Activated naive CD4-positive, alpha-beta T cell treated with anti-CD3 and anti-CD28 coated beads, Interleukin-2, amount 50 U/mL, for 72 hours (primary cell): ENCODE measurements around the gene PITPNM1. TPM values are rescaled to one million over a fixed set of nuclear protein-coding genes. Genes with fewer than 3 reads are reported as not detected.
A peak's percentile ranks its signal among the peaks of the same experiment; 100 is the strongest.

Source experiments
- ATAC-seq, 2 donors: fragments of 150-1000 bp; cut with Tn5 transposase; 2 replicates each; pipeline ENCODE4 v1.10.0; 2021; ENCODE audit warnings: mild to moderate bottlenecking in 2 of 2, moderate library complexity in 2 of 2
- DNase-seq, 2 donors: peaks; one replicate each; pipeline ENCODE4 v3.0.0; 2021 to 2022; ENCODE audit warnings: low spot score in 2 of 2
- H3K27ac Mint-ChIP-seq, 2 donors: one replicate each; pipeline ENCODE4 v1.8.0; 2022; ENCODE audit warnings: mild to moderate bottlenecking in 2 of 2, mixed read lengths in 2 of 2
- H3K36me3 Mint-ChIP-seq, 2 donors: one replicate each; pipeline ENCODE4 v1.8.0; 2022; ENCODE audit warnings: mixed read lengths in 2 of 2
- H3K9me3 Mint-ChIP-seq, 2 donors: one replicate each; pipeline ENCODE4 v1.8.0; 2022; ENCODE audit warnings: mixed read lengths in 2 of 2
- total RNA-seq, 2 donors: library from RNA; stranded (reverse); gene quantifications; one replicate each; pipeline ENCODE4 v1.2.3, GENCODE V29; 2022

The PITPNM1 gene
- total RNA-seq, 2 donors from 2014 or later = 102 to 122 TPM

- ATAC-seq (no peak), DNase-seq (no peak)
- H3K9me3 Mint-ChIP-seq = no peaks in the 10 kb centered on the region
- peak overlapping the region in 1 of 2 donors; percentile 9 for H3K27ac Mint-ChIP-seq
- peaks cover 10 to 13% of the 10 kb centered on the region in 2 donors for H3K36me3 Mint-ChIP-seq
Measured at GRCh38 chr11:67497656-67498291, 7.4 kb downstream of the PITPNM1 start.

DNA sequence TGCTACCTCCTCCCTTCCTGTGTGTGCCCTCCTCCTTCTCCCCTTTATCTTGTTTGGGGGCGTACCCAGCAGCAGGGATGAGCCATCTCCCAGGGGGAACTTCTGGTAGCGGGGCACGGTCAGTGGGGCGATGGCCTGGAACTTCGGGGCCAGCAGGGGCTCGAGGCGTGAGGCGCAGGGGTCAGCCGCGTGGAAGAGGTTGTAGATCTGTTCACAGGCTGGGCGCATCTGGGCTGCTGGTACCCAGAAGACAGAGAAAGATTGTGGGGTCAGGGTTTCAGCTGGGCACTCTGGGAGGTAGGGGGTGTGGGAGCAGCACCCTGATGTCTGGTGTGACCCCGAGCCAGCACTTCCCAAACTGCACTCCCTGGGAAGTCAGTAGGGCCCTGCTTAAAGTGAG, 9.1 kb downstream of the PITPNM1 start:
- no peaks in the 10 kb centered on the region for H3K9me3 Mint-ChIP-seq
- ATAC-seq (no peak), DNase-seq (no peak)
- peaks cover 7 to 10% of the 10 kb centered on the region in 2 donors for H3K36me3 Mint-ChIP-seq
- H3K27ac Mint-ChIP-seq = peak overlapping the region; percentile 41 to 68

DNA sequence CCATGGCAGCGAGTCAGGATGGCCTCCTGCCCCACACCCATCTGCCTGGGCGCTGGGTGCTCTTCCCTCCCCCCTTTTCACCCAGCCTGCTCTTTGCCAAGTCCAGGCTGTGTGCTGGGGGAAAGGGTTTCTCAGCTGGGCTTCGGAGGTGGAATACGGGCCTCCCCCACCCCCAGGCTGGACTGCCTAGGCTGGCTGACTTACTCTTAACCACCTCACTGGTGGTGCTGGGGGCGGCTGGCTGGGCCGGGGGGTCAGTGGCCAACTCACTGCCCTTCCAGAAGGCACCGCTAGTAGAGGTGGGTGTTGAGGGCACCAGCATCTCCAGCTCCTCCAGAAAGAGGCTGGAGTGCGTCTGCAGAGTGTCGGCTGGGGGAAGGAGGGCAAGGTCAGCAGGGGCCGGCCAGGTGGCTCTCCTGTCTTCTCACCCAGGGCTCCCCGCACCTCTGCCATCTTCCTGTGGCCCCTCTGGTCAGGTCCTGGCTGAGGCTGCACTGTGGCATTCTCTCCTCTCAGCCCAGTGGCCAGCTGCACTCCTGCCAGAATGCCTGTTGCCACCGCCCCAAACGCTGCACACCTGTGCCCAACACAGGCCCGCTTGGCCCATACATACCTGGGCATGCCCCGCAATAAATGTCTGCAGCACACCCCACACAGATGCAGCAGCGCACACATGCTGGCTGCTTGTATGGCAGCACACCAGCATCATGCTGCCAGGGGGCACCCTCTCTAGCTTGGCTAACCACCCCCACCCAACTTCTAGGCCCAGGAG, 9.7 kb downstream of the PITPNM1 start:
- peak overlapping the region; percentile 55 to 68 for H3K27ac Mint-ChIP-seq
- peaks cover under 1 to 3% of the 10 kb centered on the region in 2 donors for H3K36me3 Mint-ChIP-seq
- H3K9me3 Mint-ChIP-seq = no peaks in the 10 kb centered on the region
- no peak for DNase-seq
- no peak for ATAC-seq

DNA sequence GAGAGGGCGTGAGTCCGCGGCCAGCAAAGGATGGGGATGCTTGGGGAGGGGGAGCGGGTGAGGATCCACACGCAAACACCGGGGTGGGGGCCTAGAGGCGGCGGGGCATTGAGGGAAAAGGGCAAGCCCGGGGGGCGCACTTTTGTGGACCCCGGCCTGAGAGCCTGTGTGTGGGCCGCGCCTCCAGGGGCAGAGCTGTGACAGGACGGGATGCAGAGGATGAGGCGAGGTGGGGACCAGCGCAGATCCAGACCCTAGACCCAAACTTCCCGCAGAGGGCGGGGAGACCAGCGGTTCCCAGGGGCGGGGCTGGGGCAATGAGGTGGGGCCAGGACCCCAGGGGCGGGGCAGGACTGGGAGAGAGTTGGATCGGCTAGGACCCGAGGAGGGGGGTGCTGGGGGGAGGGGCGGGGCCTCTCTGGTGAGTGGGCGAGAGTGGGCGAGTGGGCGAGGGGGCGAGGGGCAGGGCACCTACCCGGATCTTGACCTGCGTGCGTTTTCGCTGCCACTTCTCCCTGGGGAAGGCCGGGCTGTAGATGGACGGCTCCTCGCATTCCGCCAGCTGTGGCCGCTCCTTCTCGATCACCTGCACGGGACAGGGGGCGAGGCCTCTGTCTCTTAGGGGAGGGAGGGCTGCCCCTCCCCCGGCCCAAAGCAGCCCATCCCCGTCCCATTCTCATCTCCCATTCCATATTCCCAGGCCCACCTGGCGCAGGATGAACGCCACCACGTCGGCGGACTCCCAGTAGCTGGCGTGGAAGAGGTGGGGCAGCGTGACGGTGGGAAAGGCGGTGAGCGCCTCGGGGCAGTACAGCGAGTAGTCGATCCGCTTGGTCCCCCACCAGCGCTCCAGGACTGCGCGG, 10.6 kb downstream of the PITPNM1 start:
- no peak overlapping the region for H3K27ac Mint-ChIP-seq
- ATAC-seq (no peak), DNase-seq (no peak)
- H3K9me3 Mint-ChIP-seq = no peaks in the 10 kb centered on the region
- peaks cover 3 to 4% of the 10 kb centered on the region in 2 donors for H3K36me3 Mint-ChIP-seq

GRCh38 chr11:67493548-67494370, 11.4 kb downstream of the PITPNM1 start:
- DNase-seq (no peak), ATAC-seq (no peak)
- no peaks in the 10 kb centered on the region for H3K9me3 Mint-ChIP-seq
- H3K27ac Mint-ChIP-seq = no peak overlapping the region
- peaks cover 5 to 7% of the 10 kb centered on the region in 2 donors for H3K36me3 Mint-ChIP-seq

GRCh38 chr11:67492801-67493547, 12.2 kb downstream of the PITPNM1 start:
- ATAC-seq (peak; percentile 14 to 15), DNase-seq (no peak)
- Mint-ChIP-seq H3K27ac (peak overlapping the region in 1 of 2 donors; percentile 75), H3K36me3 (peaks cover 5 to 12% of the 10 kb centered on the region in 2 donors), H3K9me3 (no peaks in the 10 kb centered on the region)

GRCh38 chr11:67492069-67492727, 13.0 kb downstream of the PITPNM1 start:
- H3K36me3 Mint-ChIP-seq = peaks cover 5 to 18% of the 10 kb centered on the region in 2 donors
- H3K9me3 Mint-ChIP-seq = peaks cover 0 to 4% of the 10 kb centered on the region in 2 donors
- ATAC-seq = no peak

DNA sequence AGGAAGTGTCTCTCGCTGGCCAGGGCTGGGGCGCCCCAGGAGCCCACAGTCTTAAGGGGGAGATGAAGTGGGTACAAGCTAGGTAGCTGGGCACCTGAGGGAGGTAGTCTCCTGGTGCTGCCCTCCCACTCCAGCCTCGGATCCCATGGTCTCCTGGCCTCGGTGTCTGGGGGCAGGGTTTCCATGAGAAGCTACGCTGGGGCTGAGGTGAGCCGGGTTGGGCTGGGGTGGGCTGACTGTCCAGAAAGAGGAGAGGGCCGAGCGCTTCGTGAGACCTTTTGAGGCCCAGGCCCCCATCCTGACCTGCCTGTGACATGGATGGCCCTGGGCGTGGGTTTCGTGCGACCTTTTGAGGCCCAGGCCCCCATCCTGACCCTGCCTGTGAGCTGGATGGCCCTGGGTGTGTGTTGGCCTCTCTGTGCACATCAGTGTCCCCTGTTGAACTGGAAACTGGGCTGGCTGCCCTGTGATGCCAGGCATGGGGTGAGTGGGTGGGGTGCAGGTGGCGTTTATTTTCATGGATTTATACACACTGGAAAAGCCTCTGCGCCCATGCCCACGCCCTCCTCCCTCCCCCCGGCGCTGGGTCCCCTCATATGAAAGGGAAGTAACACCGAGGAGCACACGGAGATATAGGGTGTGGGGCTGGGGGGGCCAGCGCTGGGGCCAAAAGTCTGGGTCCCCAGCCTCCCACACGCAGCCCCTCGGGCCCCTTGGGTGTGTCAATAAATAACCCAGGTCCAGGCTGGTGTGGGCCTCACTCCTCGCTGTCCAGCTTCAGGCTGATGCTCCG, 13.7 kb downstream of the PITPNM1 start:
- ATAC-seq = no peak
- Mint-ChIP-seq H3K36me3 (peaks cover 7 to 22% of the 10 kb centered on the region in 2 donors), H3K9me3 (peaks cover 0 to 4% of the 10 kb centered on the region in 2 donors), H3K27ac (peak overlapping the region in 1 of 2 donors; percentile 89)
- DNase-seq = peak in 1 of 2 donors; percentile 56

More at GRCh38 chr11:67492069-67492727, 13.0 kb downstream of the PITPNM1 start:
- peak overlapping the region in 1 of 2 donors; percentile 75 for H3K27ac Mint-ChIP-seq
- DNase-seq = no peak

DNA sequence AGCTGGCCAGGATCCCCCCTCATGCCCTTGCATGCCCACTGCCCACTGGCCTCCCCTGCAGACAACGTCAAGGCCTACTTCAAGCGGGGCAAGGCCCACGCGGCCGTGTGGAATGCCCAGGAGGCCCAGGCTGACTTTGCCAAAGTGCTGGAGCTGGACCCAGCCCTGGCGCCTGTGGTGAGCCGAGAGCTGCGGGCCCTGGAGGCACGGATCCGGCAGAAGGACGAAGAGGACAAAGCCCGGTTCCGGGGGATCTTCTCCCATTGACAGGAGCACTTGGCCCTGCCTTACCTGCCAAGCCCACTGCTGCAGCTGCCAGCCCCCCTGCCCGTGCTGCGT, 14.5 kb downstream of the PITPNM1 start:
- Mint-ChIP-seq H3K36me3 (peaks cover 13 to 29% of the 10 kb centered on the region in 2 donors), H3K9me3 (peaks cover 0 to 9% of the 10 kb centered on the region in 2 donors), H3K27ac (peak overlapping the region; percentile 89 to 91)
- no peak for DNase-seq
- ATAC-seq = no peak

GRCh38 chr11:67489885-67490726, 15.1 kb downstream of the PITPNM1 start:
- Mint-ChIP-seq H3K9me3 (peaks cover 0 to 9% of the 10 kb centered on the region in 2 donors), H3K27ac (peak overlapping the region; percentile 91 to 96), H3K36me3 (peaks cover 13 to 29% of the 10 kb centered on the region in 2 donors)
- DNase-seq (peak in 1 of 2 donors; percentile 55), ATAC-seq (no peak)

GRCh38 chr11:67489203-67489884, 15.8 kb downstream of the PITPNM1 start:
- H3K36me3 Mint-ChIP-seq = peaks cover 19 to 34% of the 10 kb centered on the region in 2 donors
- ATAC-seq (no peak), DNase-seq (no peak)
- H3K27ac Mint-ChIP-seq = peak overlapping the region; percentile 91 to 96
- H3K9me3 Mint-ChIP-seq = peaks cover 0 to 9% of the 10 kb centered on the region in 2 donors

DNA sequence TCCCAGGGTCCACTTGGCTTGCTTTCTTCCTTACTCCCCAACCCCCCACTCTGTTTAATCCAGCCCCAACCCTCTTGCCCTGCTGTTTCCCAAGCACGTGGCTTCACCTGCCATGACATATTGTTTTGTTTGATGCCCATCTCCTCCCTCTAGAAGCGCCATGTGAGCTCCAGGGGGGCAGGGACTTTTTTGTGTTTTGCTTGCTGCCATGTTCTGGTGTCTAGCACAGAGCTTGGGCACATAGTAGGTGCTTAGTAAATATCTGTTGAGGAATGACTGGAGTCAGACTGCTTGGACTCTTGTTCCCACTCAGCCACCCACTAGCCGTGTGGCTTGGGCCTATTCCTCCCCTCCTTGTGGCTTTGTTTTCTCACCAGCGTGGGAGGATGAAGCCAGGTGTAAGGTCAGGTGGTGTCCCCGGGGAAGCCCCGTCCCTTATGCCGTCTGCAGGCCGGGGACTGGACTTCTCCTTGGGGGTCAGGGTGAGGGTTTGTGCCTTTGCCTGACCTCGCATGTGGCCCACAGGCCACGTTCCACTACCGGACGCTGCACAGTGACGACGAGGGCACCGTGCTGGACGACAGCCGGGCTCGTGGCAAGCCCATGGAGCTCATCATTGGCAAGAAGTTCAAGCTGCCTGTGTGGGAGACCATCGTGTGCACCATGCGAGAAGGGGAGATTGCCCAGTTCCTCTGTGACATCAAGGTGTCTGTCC, 18.5 kb downstream of the PITPNM1 start:
- ATAC-seq (peak; percentile 8 to 41), DNase-seq (peak; percentile 60 to 87)
- H3K27ac Mint-ChIP-seq = peak overlapping the region; percentile 91 to 95
- peaks cover 0 to 9% of the 10 kb centered on the region in 2 donors for H3K9me3 Mint-ChIP-seq
- peaks cover 38 to 46% of the 10 kb centered on the region in 2 donors for H3K36me3 Mint-ChIP-seq
